HepG2 (cell line): Measurements from ENCODE around the gene USP1. TPM values are rescaled to one million over a fixed set of nuclear protein-coding genes. Genes with fewer than 3 reads are reported as not detected.

ENCODE experiments used
- AKNA ChIP-seq: sonication (generic); formaldehyde crosslinking; IDR thresholded peaks from 2 replicates; pipeline ENCODE4 v1.4.0; 2020; ENCODE audit warnings: missing genetic modification reagents, borderline replicate concordance
- BRCA1 ChIP-seq: sonication (generic); formaldehyde crosslinking; IDR thresholded peaks from 2 replicates; pipeline ENCODE4 v1.4.0; 2020; ENCODE audit warnings: missing genetic modification reagents
- CBX2 ChIP-seq, 2 experiments: fragments of 200-600 bp in 1 of 2; sonication (generic); formaldehyde crosslinking in 1 of 2; IDR thresholded peaks; 2 replicates each; pipeline versions ENCODE4 v1.7.0 to v1.8.1; 2018 to 2022; ENCODE audit warnings: low read depth in 2 of 2, low read length in 1 of 2, mild to moderate bottlenecking in 1 of 2, missing genetic modification reagents in 1 of 2
- ELF3 ChIP-seq: IDR thresholded peaks from 2 replicates; pipeline ENCODE4 v1.6.1; 2016; ENCODE audit warnings: missing genetic modification reagents, missing compliant biosample characterization
- FOXC1 ChIP-seq: sonication (generic); formaldehyde crosslinking; IDR thresholded peaks from 2 replicates; pipeline ENCODE4 v1.8.0; 2022; ENCODE audit warnings: mild to moderate bottlenecking, missing genetic modification reagents, borderline replicate concordance
- FOXK1 ChIP-seq: sonication (generic); formaldehyde crosslinking; IDR thresholded peaks from 2 replicates; pipeline ENCODE4 v1.4.0; 2020; ENCODE audit warnings: low read depth, missing genetic modification reagents, borderline replicate concordance
- FOXP4 ChIP-seq: sonication (generic); formaldehyde crosslinking; IDR thresholded peaks from 2 replicates; pipeline ENCODE4 v1.4.0; 2020; ENCODE audit warnings: missing genetic modification reagents
- KDM2A ChIP-seq: sonication (generic); formaldehyde crosslinking; IDR thresholded peaks from 2 replicates; pipeline ENCODE4 v1.4.0; 2020; ENCODE audit warnings: low read depth, missing genetic modification reagents, borderline replicate concordance
- KDM6A ChIP-seq: IDR thresholded peaks from 2 replicates; pipeline ENCODE4 v1.6.1; 2016; ENCODE audit warnings: low read depth
- KLF11 ChIP-seq: IDR thresholded peaks from 2 replicates; pipeline ENCODE4 v1.6.1; 2016; ENCODE audit warnings: missing compliant biosample characterization
- MLLT10 ChIP-seq: sonication (generic); formaldehyde crosslinking; IDR thresholded peaks from 2 replicates; pipeline ENCODE4 v1.4.0; 2020; ENCODE audit warnings: missing genetic modification reagents
- NFE2 ChIP-seq: sonication (generic); formaldehyde crosslinking; IDR thresholded peaks from 2 replicates; pipeline ENCODE4 v1.4.0; 2020; ENCODE audit warnings: missing genetic modification reagents
- NFYC ChIP-seq: IDR thresholded peaks from 2 replicates; pipeline ENCODE4 v1.6.1; 2016; ENCODE audit warnings: missing genetic modification reagents, missing compliant biosample characterization
- RAD51 ChIP-seq: fragments of 450-650 bp; IDR thresholded peaks from 2 replicates; pipeline ENCODE4 v1.6.1; 2016; ENCODE audit warnings: borderline replicate concordance
- SIX1 ChIP-seq: sonication (generic); formaldehyde crosslinking; IDR thresholded peaks from 2 replicates; pipeline ENCODE4 v1.4.0; 2020; ENCODE audit warnings: missing genetic modification reagents, borderline replicate concordance
- ZNF30 ChIP-seq: sonication (generic); formaldehyde crosslinking; IDR thresholded peaks from 2 replicates; pipeline ENCODE4 v1.5.0; 2020; ENCODE audit warnings: mild to moderate bottlenecking, missing genetic modification reagents
- ZNF629 ChIP-seq: sonication (generic); formaldehyde crosslinking; conservative IDR thresholded peaks from 2 replicates; pipeline ENCODE4 v1.5.0; 2020; ENCODE audit warnings: missing genetic modification reagents
- ZNF678 ChIP-seq: sonication (generic); formaldehyde crosslinking; IDR thresholded peaks from 2 replicates; pipeline ENCODE4 v1.4.0; 2020; ENCODE audit warnings: mild to moderate bottlenecking, missing genetic modification reagents
- polyA plus RNA-seq, 8 experiments: library from polyadenylated mRNA; depleted of rRNA in 3 of 8; stranded (reverse) in 7 of 8; unstranded in 1 of 8; fragments of >200 nt; fragmentation: Illumina TruSeq in 4 of 8; extraction: Trizol in 4 of 8; gene quantifications; 2 replicates each; pipeline versions ENCODE4 v1.2.1 to v1.2.3, GENCODE V29; 2011 to 2016; ENCODE audit warnings: low read depth in 4 of 8, missing spikeins in 1 of 8, mixed read lengths in 1 of 8; ENCODE audit not compliant: insufficient read depth in 1 of 8
- total RNA-seq, 5 experiments: library from RNA; depleted of rRNA; stranded (reverse); fragments of >200 nt; fragmentation: Illumina TruSeq; extraction: Trizol; gene quantifications; 2 replicates each; pipeline ENCODE4 v1.2.3, GENCODE V29; 2016; ENCODE audit warnings: low read depth in 1 of 5

The USP1 gene
- total and polyA plus RNA-seq, 2 of the 13 experiments (the other 11 are each of a cell fraction or from before 2014, with no cell fraction given) = 9.0 to 64.6 TPM

GRCh38 chr1:62436466-62437272, at the start of gene USP1 (continued):
- TF ChIP-seq CBX2 (IDR thresholded peaks at IDR 0.05; ENCODE audit: low read depth, low read length) (no peak), CBX2 (CRISPR knock-in tag; IDR thresholded peaks at IDR 0.05; ENCODE audit: low read depth) (no peak), NFE2 (no peak), ZNF30 (CRISPR knock-in tag) (no peak), KDM2A (CRISPR knock-in tag) (peak; percentile 81; the same call in 1 of the 2 replicates), AKNA (no peak), RAD51 (no peak), FOXK1 (CRISPR knock-in tag) (peak; percentile 34; the same call in 1 of the 2 replicates), BRCA1 (CRISPR knock-in tag) (peak; percentile 73; the same call in 1 of the 2 replicates), FOXC1 (CRISPR knock-in tag) (peak; percentile 39; the same call in 1 of the 2 replicates), MLLT10 (CRISPR knock-in tag) (0 out of 2 replicates have a peak, but pooled peaks have one; percentile 30), NFYC (CRISPR knock-in tag) (peak; percentile 91), ZNF678 (peak; percentile 49; the same call in 1 of the 2 replicates), FOXP4 (CRISPR knock-in tag) (no peak), SIX1 (CRISPR knock-in tag) (no peak), ELF3 (CRISPR knock-in tag) (no peak; the same call in 1 of the 2 replicates), ZNF629 (CRISPR knock-in tag) (peak; percentile 28; the same call in 1 of the 2 replicates), KDM6A (no peak), KLF11 (CRISPR knock-in tag) (no peak)
